GM19467 (cell line): ENCODE results near the gene KRTAP15-1.
A peak's percentile ranks its signal among the peaks of the same experiment; 100 is the strongest.

Experiments used
- ATAC-seq: cut with Tn5 transposase; IDR thresholded peaks from one replicate; pipeline ENCODE4 v1.9.1; 2021; ENCODE audit warnings: mild to moderate bottlenecking, moderate library complexity; ENCODE audit not compliant: unreplicated experiment

The KRTAP15-1 gene

DNA sequence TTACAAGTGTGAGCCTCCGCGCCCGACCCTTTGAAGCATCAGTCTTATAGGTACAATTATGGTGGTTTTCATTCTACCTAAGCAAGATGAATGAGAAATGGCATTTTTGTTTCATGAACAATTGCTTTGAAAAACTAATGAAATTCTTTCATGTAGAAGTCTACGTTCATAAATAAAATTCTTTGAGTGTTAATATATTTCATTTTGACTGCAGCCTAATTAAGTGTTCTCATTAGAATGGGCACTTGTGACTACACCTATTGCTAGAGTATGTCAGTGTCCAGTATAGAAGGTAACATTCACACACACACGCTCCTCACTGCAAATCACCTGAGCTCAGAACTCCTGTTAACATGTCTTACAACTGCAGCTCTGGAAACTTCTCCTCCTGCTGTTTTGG, at the start of gene KRTAP15-1:
KRTAP15-1 (plus strand) TSS at position 301 of the 400 bp plus-strand sequence; CDS start at position 354, 53 bp downstream.
- no peak for ATAC-seq

DNA sequence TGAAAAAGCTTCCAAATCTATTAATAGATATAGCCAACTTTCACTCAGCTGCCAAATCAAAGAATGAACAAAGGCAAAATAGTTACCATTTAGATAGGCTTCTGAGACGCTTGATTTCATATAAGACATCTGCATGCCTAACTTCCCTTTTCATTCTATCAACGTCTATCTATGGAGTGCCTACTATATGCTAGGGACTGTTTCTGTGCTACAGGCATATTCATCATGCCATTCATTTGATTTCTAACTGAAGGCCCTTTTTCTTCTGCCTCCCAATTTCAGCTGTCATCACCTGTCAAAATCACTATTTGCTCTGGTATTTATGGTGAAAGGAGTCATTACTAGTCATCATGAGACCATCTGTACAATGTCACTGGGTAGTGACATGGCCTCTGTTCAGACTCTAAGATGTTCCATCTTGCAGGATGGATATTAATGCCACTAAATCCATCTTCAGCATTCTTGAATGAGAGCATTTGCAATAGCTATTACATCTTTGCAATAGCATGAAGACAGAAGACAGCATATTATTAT, 48.5 kb upstream of the KRTAP15-1 start:
- no peak for ATAC-seq

GRCh38 chr21:30395731-30396130, 44.3 kb upstream of the KRTAP15-1 start, which contains the start of gene KRTAP13-1:
Gene KRTAP13-1, plus strand, starts transcription at chr21:30396031. Its CDS starts 56 bp downstream, at chr21:30396087.
- no peak for ATAC-seq

DNA sequence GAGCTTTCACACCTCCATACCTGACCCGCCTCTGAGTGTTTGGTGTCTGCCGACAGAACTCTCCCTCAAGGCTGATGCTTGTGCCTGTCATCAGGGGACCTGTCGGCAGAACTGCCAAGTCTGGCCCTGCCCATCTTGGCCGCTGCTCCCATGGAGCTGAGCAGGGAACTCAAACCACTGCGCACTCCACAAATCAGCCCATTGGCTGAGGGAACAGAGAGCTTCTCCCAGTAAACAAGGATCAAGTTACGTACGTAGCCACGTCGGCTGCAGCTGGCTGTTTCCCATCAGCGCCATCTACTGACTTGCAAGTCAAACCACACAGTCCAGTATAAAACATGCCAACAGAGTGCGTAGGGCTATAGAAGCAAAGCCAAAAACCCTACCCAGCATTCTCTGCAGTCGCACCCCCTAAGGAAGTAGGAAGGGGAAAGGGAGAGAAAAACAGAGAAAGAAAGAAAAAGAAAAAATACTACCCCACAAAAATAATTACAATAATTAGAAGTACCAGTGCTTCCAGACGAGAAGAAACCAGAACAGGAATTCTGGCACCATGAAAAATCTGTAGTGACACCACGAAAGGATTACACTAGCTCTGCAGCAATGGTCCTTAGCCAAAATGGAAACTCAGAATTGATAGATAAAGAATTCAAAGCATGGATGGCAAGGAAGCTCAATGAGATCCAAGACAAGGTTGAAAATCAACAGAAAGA, 31.1 kb upstream of the KRTAP15-1 start:
- no peak for ATAC-seq

GRCh38 chr21:30415993-30416392, 24.1 kb upstream of the KRTAP15-1 start:
- ATAC-seq, result no peak

DNA sequence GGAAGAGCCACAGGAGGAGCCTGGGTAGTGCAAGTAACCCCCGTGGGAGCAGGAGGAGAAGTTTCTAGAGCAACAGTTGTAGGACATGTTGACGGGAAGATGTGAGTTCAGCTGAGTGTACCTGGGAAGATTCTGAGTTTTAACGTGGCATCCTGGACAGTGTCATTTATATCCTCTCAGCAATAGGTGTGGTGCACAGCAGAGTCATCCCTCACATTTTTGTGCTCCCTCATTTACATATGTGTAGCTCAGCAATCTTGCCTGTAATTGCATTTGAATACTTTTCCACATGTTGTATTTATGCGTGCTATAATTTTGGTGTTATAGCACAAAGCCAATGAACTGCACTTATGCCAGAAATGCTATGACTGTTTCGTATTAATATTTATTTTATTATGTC, 14.2 kb upstream of the KRTAP15-1 start, which contains the start of gene KRTAP13-3:
KRTAP13-3 (minus strand) TSS at position 101 of the 400 bp plus-strand sequence; CDS start at position 87, 14 bp downstream.
- no peak for ATAC-seq

DNA sequence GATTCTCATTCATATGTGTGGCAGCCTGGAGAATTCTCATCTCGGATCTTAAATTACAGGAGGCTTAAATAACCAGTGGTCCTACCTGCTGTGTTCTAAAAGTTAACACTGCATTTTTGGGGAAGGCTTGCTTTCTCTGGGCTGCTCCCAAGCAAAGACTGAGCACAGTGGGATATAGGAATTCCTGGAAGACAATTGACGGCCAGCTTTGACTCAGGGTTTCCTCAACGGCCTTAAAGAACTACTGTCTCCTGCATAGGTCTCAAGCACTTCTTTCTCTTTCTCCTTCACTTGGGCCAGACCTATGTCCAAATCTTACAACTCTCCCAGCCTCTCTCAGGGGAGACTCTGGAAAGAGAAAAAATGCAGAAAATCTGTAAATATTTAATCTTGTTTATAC, 13.3 kb upstream of the KRTAP15-1 start:
- ATAC-seq, result no peak

DNA sequence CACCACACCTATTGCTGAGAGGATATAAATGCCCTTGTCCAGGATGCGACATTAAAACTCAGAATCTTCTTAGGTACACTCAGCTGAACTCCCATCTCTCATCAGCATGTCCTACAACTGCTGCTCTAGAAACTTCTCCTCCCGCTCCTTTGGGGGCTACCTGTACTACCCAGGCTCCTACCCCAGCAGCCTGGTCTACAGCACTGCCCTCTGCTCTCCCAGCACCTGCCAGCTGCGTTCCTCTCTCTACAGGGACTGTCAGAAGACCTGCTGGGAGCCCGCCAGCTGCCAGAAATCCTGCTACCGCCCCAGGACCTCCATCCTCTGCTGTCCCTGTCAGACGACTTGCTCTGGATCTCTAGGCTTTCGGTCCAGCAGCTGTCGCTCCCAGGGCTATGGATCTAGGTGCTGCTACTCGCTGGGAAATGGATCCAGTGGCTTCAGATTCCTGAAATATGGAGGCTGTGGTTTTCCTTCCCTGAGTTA, 9.9 kb upstream of the KRTAP15-1 start, which contains the start of gene KRTAP13-4:
KRTAP13-4 (plus strand) TSS at position 51 of the 486 bp plus-strand sequence; CDS start at position 107, 56 bp downstream.
- no peak for ATAC-seq

- peak; percentile 64 for ATAC-seq
Observed at GRCh38 chr21:30434033-30434631, 5.9 kb upstream of the KRTAP15-1 start.

- no peak for ATAC-seq
Observed at GRCh38 chr21:30437010-30437565, 3.0 kb upstream of the KRTAP15-1 start.

DNA sequence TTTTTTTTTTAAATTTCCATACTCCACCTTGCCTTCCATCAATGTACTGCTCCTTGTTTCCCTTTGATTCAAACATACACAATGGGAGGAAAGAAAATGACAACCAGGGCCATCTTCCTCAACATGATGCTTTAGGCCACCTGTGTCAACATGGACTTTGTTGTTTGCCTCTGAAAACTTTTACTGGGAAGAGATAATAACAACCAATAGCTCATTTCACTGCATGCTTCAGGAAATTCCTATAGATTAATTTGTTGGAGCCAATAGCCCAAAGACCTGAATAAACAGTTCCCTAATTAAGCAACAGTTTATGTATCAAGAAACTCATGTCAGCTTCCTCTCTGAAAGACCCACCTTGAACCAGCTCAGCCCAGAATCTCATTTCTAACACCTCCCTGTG, 3.2 kb downstream of the KRTAP15-1 start:
- ATAC-seq, result no peak

DNA sequence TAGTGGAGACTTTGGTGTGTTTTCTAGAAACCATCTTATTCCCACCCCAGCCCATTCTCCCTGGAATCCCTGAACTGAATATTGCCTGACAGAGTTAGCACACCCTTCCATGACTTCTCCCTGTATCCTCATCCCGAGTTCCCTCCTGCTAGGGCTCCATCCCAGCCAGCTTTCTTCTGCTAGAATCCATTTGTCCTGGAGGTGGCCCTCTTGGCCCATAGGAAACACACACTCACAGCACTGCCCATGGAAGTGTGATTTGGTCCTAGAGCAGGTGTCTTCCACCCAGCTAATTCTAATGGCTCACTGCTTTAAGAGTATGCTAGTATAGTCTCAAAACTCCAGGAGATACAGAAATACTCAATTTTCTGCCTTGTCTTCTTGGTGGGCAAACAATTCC, 4.1 kb downstream of the KRTAP15-1 start:
- ATAC-seq, result no peak

- ATAC-seq, result no peak
Observed at GRCh38 chr21:30447056-30447455, 7.0 kb downstream of the KRTAP15-1 start.

DNA sequence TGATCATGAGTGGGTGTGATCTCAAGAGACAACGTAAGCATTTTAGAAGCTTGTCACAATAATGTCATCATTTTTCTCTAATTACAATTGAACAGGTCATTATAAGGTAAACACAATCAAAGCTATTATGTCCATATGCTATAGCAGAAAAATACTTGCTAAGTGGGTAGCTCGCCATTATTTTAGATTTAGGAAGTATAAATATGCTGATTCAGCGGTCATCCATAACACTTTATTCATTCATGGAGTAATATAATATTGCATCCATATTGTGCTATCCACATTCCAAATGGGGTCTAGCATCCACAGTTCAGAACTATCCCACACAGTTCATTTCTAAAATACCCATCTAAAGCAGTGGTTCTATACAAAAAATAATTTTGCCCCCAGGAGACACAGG, 8.4 kb downstream of the KRTAP15-1 start:
- ATAC-seq, result no peak

DNA sequence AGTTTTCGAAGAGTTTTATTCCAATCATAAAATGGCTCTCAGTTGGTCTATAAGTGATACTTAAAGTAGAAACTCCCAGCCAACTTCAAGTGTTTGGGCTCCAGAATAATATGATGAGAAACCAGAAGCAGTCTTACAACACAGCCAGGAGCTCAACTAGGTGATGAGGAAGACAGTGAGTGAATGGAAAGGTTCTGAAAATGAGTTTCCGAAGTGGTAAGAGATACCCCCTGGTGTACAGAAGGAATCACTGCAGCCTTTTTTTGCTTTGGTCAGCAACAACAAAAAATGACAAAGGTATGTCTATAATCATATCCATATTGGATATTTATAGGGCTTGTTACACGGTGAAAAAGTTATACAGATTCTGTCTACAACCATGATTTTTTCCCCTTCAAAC, 23.6 kb downstream of the KRTAP15-1 start:
- no peak for ATAC-seq

DNA sequence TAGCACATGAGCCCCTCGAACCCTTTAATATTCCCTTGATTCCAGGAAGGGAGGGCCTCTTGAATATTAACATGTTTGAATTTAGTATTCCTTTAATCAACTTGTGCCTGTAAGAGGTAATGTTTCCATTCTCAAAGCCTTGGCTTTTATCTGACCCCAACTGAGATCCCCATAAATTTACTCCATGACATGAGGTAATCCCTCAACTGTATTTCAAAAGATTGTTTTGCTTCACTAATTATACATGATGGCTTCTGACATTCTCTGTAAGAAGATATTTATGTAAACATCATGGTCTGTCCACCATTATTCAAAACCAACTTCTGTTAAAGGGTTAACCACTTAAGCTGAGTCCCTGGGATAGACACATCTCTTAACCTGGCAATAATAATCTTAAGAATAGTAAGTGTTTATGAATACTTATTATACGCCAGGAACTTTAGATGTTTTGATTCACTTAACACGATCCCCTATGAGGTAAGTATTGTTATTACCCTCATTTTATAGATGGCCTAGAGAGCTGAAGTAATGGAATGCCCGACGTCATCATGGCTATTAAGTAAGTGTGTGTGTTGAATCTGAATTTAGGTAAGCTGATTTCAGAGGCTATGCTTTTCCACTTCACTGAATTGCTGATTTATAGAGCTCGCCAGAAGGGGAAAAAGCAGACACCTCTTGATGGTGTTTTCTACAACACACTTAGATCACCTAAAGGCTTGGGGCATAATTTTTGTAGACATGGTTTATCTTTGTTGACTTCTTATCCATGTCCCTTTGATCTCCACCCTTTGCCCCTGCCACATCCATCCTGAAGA, 29.0 kb downstream of the KRTAP15-1 start:
- no peak for ATAC-seq

DNA sequence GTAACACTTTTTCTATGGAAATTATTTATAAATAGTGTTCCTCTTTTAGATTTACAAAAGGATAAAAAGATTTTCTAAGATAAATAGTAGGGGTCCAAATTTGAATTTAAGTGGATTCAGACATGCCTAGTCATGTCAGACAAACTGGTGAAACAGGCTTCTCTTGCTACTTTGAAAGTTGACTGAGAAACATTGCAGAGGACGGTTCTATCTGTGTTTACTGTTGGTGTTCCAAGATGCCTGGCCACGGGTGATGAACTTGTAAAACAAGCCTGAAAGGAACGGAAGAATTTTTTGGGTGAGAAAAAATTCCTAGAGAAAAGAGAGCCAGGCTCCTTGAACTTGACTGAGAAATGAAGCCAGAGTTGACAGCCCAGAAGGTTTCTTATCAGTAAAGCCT, 37.9 kb downstream of the KRTAP15-1 start:
- ATAC-seq, result no peak

- ATAC-seq, result no peak
Observed at GRCh38 chr21:30479259-30479658, 39.2 kb downstream of the KRTAP15-1 start.

DNA sequence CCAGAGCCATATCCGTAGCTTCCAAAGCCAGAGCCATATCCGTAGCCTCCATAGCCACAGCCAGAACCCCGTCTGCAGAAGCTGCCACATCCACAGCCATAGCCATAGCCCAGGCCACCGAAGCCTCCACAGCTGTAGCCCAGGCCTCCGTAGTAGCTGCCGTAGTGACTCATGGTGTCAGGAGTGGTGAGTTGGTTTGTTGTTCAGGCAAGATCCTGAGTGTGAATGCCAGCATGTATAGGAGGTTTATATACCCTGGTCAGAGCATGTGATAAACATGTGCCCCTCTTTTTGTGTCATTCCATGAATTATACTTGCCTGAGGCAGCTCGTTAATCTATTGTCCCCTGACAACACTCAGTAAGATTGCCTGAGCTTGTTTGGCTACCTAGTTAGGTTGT, 40.1 kb downstream of the KRTAP15-1 start, which contains the start of gene KRTAP19-1:
KRTAP19-1 (minus strand) TSS at position 223 of the 400 bp plus-strand sequence; CDS start at position 173, 50 bp downstream.
- no peak for ATAC-seq

DNA sequence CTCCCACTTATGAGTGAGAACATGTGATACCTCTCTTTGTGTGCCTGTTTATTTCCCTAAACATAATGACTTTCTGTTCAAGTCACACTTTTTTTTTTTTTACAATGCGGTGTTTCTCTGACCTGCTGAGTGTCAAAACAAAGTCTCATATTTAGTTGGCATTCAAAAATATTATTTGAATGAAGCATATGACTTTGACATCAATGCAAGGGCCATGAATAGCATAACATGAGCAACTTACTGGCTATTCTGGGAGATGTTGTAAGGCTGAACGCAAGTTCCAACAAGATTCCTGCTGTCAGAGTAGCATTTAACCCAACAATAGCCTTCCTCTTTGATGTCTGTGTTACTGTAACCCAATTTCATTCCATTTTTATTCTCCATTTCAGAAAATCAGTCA, 42.1 kb downstream of the KRTAP15-1 start:
- ATAC-seq, result no peak
